Esophagus squamous epithelium (tissue), 5 donors: Measurements from ENCODE around the gene AMFR. TPM values are rescaled to one million over a fixed set of nuclear protein-coding genes. Genes with fewer than 3 reads are reported as not detected.
A peak's percentile ranks its signal among the peaks of the same experiment; 100 is the strongest.

Experiments used
- DNase-seq: peaks from one replicate; lab custom pipeline; 2025; lab: John Stamatoyannopoulos, UW
- H3K27ac ChIP-seq, 4 donors: fragments of 200-600 bp; sonication (generic); one replicate each; pipeline ENCODE4 v1.5.1; 2016 to 2019; ENCODE audit warnings: mild to moderate bottlenecking in 1 of 4
- H3K27me3 ChIP-seq, 4 donors: fragments of 200-600 bp; sonication (generic); 1 replicate in 3 of 4; 2 replicates in 1 of 4; pipeline versions ENCODE4 v1.5.1 to v1.6.0; 2017 to 2021; ENCODE audit warnings: antibody characterized with exemption in 1 of 4
- H3K36me3 ChIP-seq, 3 donors: fragments of 200-600 bp; sonication (generic); one replicate each; pipeline ENCODE4 v1.5.1; 2016 to 2019
- H3K4me1 ChIP-seq, 3 donors: fragments of 200-600 bp; sonication (generic); one replicate each; pipeline ENCODE4 v1.5.1; 2017 to 2019
- H3K4me3 ChIP-seq, 4 donors: fragments of 200-600 bp; sonication (generic); 1 replicate in 3 of 4; 2 replicates in 1 of 4; pipeline ENCODE4 v1.5.1; 2016 to 2019; ENCODE audit warnings: mild to moderate bottlenecking in 2 of 4, moderate library complexity in 1 of 4
- H3K9me3 ChIP-seq, 3 donors: fragments of 200-600 bp; sonication (generic); one replicate each; pipeline ENCODE4 v1.5.1; 2016 to 2019
- CTCF ChIP-seq, 6 experiments: fragments of 450-650 bp in 4 of 6; fragments of 200-600 bp in 2 of 6; sonication (generic) in 2 of 6; IDR thresholded peaks; one replicate each; pipeline ENCODE4 v1.5.1; 2016 to 2019; ENCODE audit warnings: antibody characterized with exemption in 6 of 6, mild to moderate bottlenecking in 4 of 6, moderate library complexity in 4 of 6
- POLR2A ChIP-seq, 4 donors: fragments of 450-650 bp; IDR thresholded peaks; one replicate each; pipeline ENCODE4 v1.6.1; 2017; ENCODE audit warnings: antibody characterized with exemption in 4 of 4, mild to moderate bottlenecking in 4 of 4, moderate library complexity in 3 of 4
- WGBS, 2 donors: methylation state at CpG; one replicate each; pipeline ENCODE4 v1.1.5; 2018; 5-methylcytosine and 5-hydroxymethylcytosine counted together
- intact Hi-C: fragments of 100-400 bp; cut with DNase I; formaldehyde crosslinking; loops from one replicate; pipeline ENCODE4 v1.15.0; 2022
- total RNA-seq, 4 donors: library from RNA; depleted of rRNA; stranded (reverse); fragments of >200 nt; gene quantifications; one replicate each; pipeline ENCODE4 v1.1.0, GENCODE V29; 2016
- donor health status: DM: yes; HTN: yes; CAD: no.

Gene AMFR
- total RNA-seq, 4 donors from 2014 or later, result 69.9 to 133 (median 111) TPM

GRCh38 chr16:56330476-56330875 is 94.9 kb downstream of the AMFR start:
- H3K27ac ChIP-seq, result peak overlapping the region in 1 of 4 donors; percentile 23
- H3K4me3 ChIP-seq, result no peak overlapping the region
- H3K9me3 ChIP-seq, result no peaks in the 10 kb centered on the region
- H3K36me3 ChIP-seq, result no peaks in the 10 kb centered on the region
- no peak for DNase-seq
- TF ChIP-seq CTCF (IDR thresholded peaks at IDR 0.05) (no peak), POLR2A (IDR thresholded peaks at IDR 0.05) (no peak)
- peaks cover 22 to 40% (median 22%) of the 10 kb centered on the region in 3 donors for H3K4me1 ChIP-seq
- H3K27me3 ChIP-seq, result no peaks in the 10 kb centered on the region
- intact Hi-C loops, result no loop called here
- 47 to 64% methylated on average over 4 of the region's 4 CpGs for WGBS, 2 donors

- H3K36me3 ChIP-seq, result no peaks in the 10 kb centered on the region
- TF ChIP-seq POLR2A (IDR thresholded peaks at IDR 0.05) (no peak), CTCF (IDR thresholded peaks at IDR 0.05) (no peak)
- WGBS, 2 donors, result 68 to 80% methylated on average over 2 to 6 of the region's 9 CpGs
- H3K4me3 ChIP-seq, result no peak overlapping the region
- intact Hi-C loops, result no loop called here
- no peak for DNase-seq
- H3K27me3 ChIP-seq, result no peaks in the 10 kb centered on the region
- H3K9me3 ChIP-seq, result no peaks in the 10 kb centered on the region
- H3K27ac ChIP-seq, result no peak overlapping the region
- peaks cover 16 to 34% (median 16%) of the 10 kb centered on the region in 3 donors for H3K4me1 ChIP-seq
These were observed 95.5 kb downstream of the AMFR start for GRCh38 chr16:56329887-56330286.

GRCh38 chr16:56328276-56329022 is 96.9 kb downstream of the AMFR start:
- Histone ChIP-seq H3K9me3 (no peaks in the 10 kb centered on the region), H3K4me3 (no peak overlapping the region), H3K4me1 (peaks cover 2 to 30% (median 5%) of the 10 kb centered on the region in 3 donors), H3K36me3 (no peaks in the 10 kb centered on the region), H3K27me3 (no peaks in the 10 kb centered on the region), H3K27ac (no peak overlapping the region)
- WGBS, 2 donors, result 68 to 94% methylated on average over 5 to 6 of the region's 22 CpGs
- no peak for TF ChIP-seq POLR2A (IDR thresholded peaks at IDR 0.05)
- TF ChIP-seq CTCF (IDR thresholded peaks at IDR 0.05), result no peak
- intact Hi-C loops, result no loop called here
- no peak for DNase-seq

- DNase-seq, result no peak
- Histone ChIP-seq H3K9me3 (no peaks in the 10 kb centered on the region), H3K4me1 (peaks cover 0 to 25% (median 3%) of the 10 kb centered on the region in 3 donors), H3K27me3 (no peaks in the 10 kb centered on the region), H3K4me3 (no peak overlapping the region), H3K36me3 (no peaks in the 10 kb centered on the region), H3K27ac (no peak overlapping the region)
- WGBS, 2 donors, result 80 to 87% methylated on average over 6 of the region's 6 CpGs
- TF ChIP-seq CTCF (IDR thresholded peaks at IDR 0.05), result no peak
- no peak for TF ChIP-seq POLR2A (IDR thresholded peaks at IDR 0.05)
- intact Hi-C loops, result no loop called here
These were observed 97.5 kb downstream of the AMFR start for GRCh38 chr16:56327929-56328258.

GRCh38 chr16:56327071-56327928 is 98.0 kb downstream of the AMFR start:
- DNase-seq, result no peak
- Histone ChIP-seq H3K4me3 (no peak overlapping the region), H3K4me1 (peaks cover 0 to 19% (median 0%) of the 10 kb centered on the region in 3 donors), H3K36me3 (no peaks in the 10 kb centered on the region), H3K9me3 (no peaks in the 10 kb centered on the region), H3K27ac (no peak overlapping the region), H3K27me3 (no peaks in the 10 kb centered on the region)
- WGBS, 2 donors, result 79 to 83% methylated on average over 9 to 10 of the region's 18 CpGs
- TF ChIP-seq POLR2A (IDR thresholded peaks at IDR 0.05) (no peak), CTCF (IDR thresholded peaks at IDR 0.05) (no peak)
- intact Hi-C loops, result no loop called here
